Astrocyte (in vitro differentiated cells and primary cell): ENCODE measurements around the gene ANKRD23. TPM values are rescaled to one million over a fixed set of nuclear protein-coding genes. Genes with fewer than 3 reads are reported as not detected.

Source experiments
- DNase-seq: peaks from one replicate; pipeline ENCODE4 v3.0.0-alpha.2; 2010; ENCODE audit warnings: low read depth
- FAIRE-seq: peaks from 2 replicates; lab custom pipeline; 2011; peaks lifted over from hg19 to GRCh38; lab: Jason Lieb, UNC
- H2AFZ ChIP-seq: 2 replicates; pipeline ENCODE4 v1.6.0; 2012; ENCODE audit warnings: low read depth, low read length, inconsistent platforms
- H3K27ac ChIP-seq: 2 replicates; pipeline ENCODE4 v1.5.1; 2011; ENCODE audit warnings: low read depth, low read length, inconsistent platforms
- H3K27me3 ChIP-seq: 2 replicates; pipeline ENCODE4 v1.6.0; 2011; ENCODE audit warnings: low read length, inconsistent platforms; ENCODE audit not compliant: insufficient read depth
- H3K36me3 ChIP-seq: 2 replicates; pipeline ENCODE4 v1.5.1; 2011; ENCODE audit warnings: low read length, inconsistent platforms; ENCODE audit not compliant: insufficient read depth
- H3K4me1 ChIP-seq: 2 replicates; pipeline ENCODE4 v1.5.1; 2011; ENCODE audit warnings: low read length, inconsistent platforms; ENCODE audit not compliant: insufficient read depth
- H3K4me2 ChIP-seq: 2 replicates; pipeline ENCODE4 v1.6.0; 2012; ENCODE audit warnings: low read length, inconsistent platforms
- H3K4me3 ChIP-seq: 2 replicates; pipeline ENCODE4 v1.5.1; 2011; ENCODE audit warnings: low read depth, mild to moderate bottlenecking, low read length, inconsistent platforms; ENCODE audit not compliant: insufficient read depth
- H3K79me2 ChIP-seq: 2 replicates; pipeline ENCODE4 v1.6.0; 2012; ENCODE audit warnings: mild to moderate bottlenecking, low read length, inconsistent platforms; ENCODE audit not compliant: insufficient read depth
- H3K9ac ChIP-seq: 2 replicates; pipeline ENCODE4 v1.6.0; 2012; ENCODE audit warnings: mild to moderate bottlenecking, low read length, inconsistent platforms
- H3K9me3 ChIP-seq: 2 replicates; pipeline ENCODE4 v1.5.1; 2012; ENCODE audit warnings: low read depth, mild to moderate bottlenecking, low read length, inconsistent platforms; ENCODE audit not compliant: insufficient read depth
- H4K20me1 ChIP-seq: 2 replicates; pipeline ENCODE4 v1.6.0; 2012; ENCODE audit warnings: low read length, inconsistent platforms; ENCODE audit not compliant: insufficient read depth
- H3K27ac Mint-ChIP-seq: one replicate; pipeline ENCODE4 v1.8.0; 2021; ENCODE audit warnings: mild to moderate bottlenecking, mixed read lengths; ENCODE audit not compliant: unreplicated experiment
- H3K27me3 Mint-ChIP-seq: one replicate; pipeline ENCODE4 v1.8.0; 2021; ENCODE audit warnings: low read depth, mixed read lengths; ENCODE audit not compliant: unreplicated experiment
- H3K36me3 Mint-ChIP-seq: one replicate; pipeline ENCODE4 v1.8.0; 2021; ENCODE audit warnings: low read depth, mixed read lengths; ENCODE audit not compliant: unreplicated experiment
- H3K4me1 Mint-ChIP-seq: one replicate; pipeline ENCODE4 v1.8.0; 2021; ENCODE audit warnings: low read depth, mixed read lengths; ENCODE audit not compliant: unreplicated experiment
- H3K4me3 Mint-ChIP-seq: one replicate; pipeline ENCODE4 v1.8.0; 2021; ENCODE audit warnings: mild to moderate bottlenecking, moderate library complexity, mixed read lengths; ENCODE audit not compliant: unreplicated experiment
- H3K9me3 Mint-ChIP-seq: one replicate; pipeline ENCODE4 v1.8.0; 2021; ENCODE audit warnings: mild to moderate bottlenecking, mixed read lengths; ENCODE audit not compliant: unreplicated experiment
- EZH2 ChIP-seq: IDR thresholded peaks from 2 replicates; pipeline ENCODE4 v1.6.1; 2012; ENCODE audit warnings: mild to moderate bottlenecking, low read length, inconsistent platforms; ENCODE audit not compliant: insufficient read depth
- total RNA-seq: library from RNA; stranded (reverse); gene quantifications from 2 replicates; pipeline ENCODE4 v1.2.1, GENCODE V29; 2021
- TF ChIP-seq, protein P1 (sequence below): IDR thresholded peaks from 2 replicates; pipeline ENCODE4 v1.5.1; 2011; ENCODE audit warnings: low read depth, mild to moderate bottlenecking, inconsistent platforms, low read length, moderate library complexity; ENCODE audit not compliant: insufficient read depth

ANKRD23 gene
- total RNA-seq, 1 donor from 2014 or later, result 2.5 TPM

DNA sequence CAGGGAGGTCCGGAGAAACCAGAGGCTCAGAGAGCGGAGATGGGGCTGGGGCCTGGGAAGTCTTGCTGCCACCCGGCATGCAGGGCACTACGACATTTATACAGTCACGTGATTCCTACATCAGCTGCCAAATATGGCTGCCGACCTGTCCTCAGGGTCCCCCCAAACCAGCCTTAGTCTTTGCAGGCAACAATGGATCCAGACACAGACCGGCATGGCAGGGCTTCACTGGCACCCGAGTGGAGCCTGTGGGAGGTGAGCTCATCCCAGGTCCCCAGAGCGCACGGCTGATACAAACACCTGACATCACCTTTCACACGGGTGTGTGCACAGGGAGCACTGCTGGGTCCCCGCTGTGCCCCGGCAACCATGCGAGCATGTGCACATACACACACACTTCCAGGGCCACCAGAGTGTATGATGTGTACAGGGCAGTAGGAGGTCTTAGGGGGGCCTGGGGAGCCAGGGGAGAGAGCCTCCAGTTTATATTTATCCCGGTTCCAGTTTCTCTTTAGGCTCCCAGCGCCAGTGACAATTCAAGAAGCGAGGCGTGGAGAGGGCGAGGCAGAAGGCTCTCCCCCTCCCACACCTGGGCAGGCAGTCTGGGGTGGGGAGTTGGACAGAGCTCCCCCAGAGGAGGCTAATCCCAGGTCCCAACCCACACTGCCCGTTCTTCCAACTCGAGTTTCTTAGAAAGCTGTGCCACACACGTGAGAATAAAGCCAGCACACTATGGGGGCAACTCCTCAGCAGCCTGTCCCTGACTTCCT is 23.4 kb upstream of the ANKRD23 start:
- TF ChIP-seq EZH2, result no peak
- TF ChIP-seq, protein P1, sequence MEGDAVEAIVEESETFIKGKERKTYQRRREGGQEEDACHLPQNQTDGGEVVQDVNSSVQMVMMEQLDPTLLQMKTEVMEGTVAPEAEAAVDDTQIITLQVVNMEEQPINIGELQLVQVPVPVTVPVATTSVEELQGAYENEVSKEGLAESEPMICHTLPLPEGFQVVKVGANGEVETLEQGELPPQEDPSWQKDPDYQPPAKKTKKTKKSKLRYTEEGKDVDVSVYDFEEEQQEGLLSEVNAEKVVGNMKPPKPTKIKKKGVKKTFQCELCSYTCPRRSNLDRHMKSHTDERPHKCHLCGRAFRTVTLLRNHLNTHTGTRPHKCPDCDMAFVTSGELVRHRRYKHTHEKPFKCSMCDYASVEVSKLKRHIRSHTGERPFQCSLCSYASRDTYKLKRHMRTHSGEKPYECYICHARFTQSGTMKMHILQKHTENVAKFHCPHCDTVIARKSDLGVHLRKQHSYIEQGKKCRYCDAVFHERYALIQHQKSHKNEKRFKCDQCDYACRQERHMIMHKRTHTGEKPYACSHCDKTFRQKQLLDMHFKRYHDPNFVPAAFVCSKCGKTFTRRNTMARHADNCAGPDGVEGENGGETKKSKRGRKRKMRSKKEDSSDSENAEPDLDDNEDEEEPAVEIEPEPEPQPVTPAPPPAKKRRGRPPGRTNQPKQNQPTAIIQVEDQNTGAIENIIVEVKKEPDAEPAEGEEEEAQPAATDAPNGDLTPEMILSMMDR, result no peak
- Histone ChIP-seq H3K4me2 (peak overlapping the region; percentile 98), H3K4me1 (peaks cover 25% of the 10 kb centered on the region), H3K36me3 (peaks cover 25% of the 10 kb centered on the region), H4K20me1 (peaks cover 51% of the 10 kb centered on the region), H3K27me3 (no peaks in the 10 kb centered on the region), H2AFZ (no peak overlapping the region), H3K79me2 (peaks cover 48% of the 10 kb centered on the region), H3K4me3 (peak overlapping the region; percentile 83), H3K27ac (peak overlapping the region; percentile 72), H3K9me3 (no peaks in the 10 kb centered on the region), H3K9ac (peak overlapping the region; percentile 92)
- H3K4me1 Mint-ChIP-seq, result peaks cover 6% of the 10 kb centered on the region
- H3K4me3 Mint-ChIP-seq, result peak overlapping the region; percentile 90
- FAIRE-seq, result no peak
- no peaks in the 10 kb centered on the region for H3K9me3 Mint-ChIP-seq
- peak overlapping the region; percentile 84 for H3K27ac Mint-ChIP-seq
- no peak for DNase-seq
- peaks cover 5% of the 10 kb centered on the region for H3K36me3 Mint-ChIP-seq
- no peaks in the 10 kb centered on the region for H3K27me3 Mint-ChIP-seq

DNA sequence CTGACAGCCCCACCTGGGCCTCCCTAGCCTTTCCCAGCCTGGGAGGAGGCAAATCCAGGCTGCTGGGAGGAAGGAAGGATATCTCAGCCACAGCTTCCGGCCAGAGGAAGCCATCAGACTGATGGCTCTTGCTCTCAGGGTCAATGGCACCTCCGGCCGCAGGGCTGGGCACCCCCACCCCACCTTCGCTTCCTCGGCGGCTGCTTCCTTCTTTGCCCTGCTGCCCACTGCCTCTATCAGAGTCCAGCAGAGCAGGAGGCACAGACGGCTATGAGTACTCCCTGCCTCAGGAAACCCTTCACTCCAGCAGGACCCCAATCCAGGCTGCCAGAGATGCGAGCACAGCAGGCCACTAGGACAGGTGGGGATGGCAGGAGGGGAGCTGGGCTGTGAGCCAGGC is 22.8 kb upstream of the ANKRD23 start:
- H4K20me1 ChIP-seq, result peaks cover 57% of the 10 kb centered on the region
- Mint-ChIP-seq H3K4me1 (peaks cover 6% of the 10 kb centered on the region), H3K9me3 (no peaks in the 10 kb centered on the region), H3K27me3 (no peaks in the 10 kb centered on the region), H3K36me3 (peaks cover 5% of the 10 kb centered on the region), H3K27ac (peak overlapping the region; percentile 34), H3K4me3 (peak overlapping the region; percentile 78)
- H3K36me3 ChIP-seq, result peaks cover 27% of the 10 kb centered on the region
- peaks cover 48% of the 10 kb centered on the region for H3K79me2 ChIP-seq
- H3K9ac ChIP-seq, result peak overlapping the region; percentile 92
- DNase-seq (no peak), FAIRE-seq (no peak)
- TF ChIP-seq, protein P1, result no peak
- TF ChIP-seq EZH2, result no peak
- H3K27me3 ChIP-seq, result no peaks in the 10 kb centered on the region
- H2AFZ ChIP-seq, result no peak overlapping the region
- H3K27ac ChIP-seq, result no peak overlapping the region
- no peak overlapping the region for H3K4me3 ChIP-seq
- no peaks in the 10 kb centered on the region for H3K9me3 ChIP-seq
- peaks cover 25% of the 10 kb centered on the region for H3K4me1 ChIP-seq
- peak overlapping the region; percentile 98 for H3K4me2 ChIP-seq

DNA sequence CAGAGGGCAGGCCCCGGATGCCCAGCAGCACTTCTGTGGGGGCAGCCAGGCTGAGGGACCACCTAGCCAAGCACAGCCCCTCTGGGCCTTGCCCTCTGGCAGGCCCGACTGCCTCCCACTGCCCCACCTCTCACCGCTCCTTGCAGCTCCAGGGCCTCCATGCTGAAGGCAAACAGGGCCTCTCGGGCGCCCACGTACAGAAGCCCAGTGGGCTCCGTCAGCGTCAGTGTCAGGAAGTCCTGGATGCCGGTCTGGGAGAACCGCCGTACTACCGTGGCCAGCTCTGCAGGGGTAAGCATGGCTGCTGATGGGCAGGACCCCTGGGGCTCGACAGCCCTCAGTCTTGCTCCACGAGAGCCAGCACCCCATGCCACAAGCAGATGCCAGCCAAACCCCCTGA is 22.3 kb upstream of the ANKRD23 start:
- Histone ChIP-seq H4K20me1 (peaks cover 61% of the 10 kb centered on the region), H3K4me2 (peak overlapping the region; percentile 98)
- H3K36me3 Mint-ChIP-seq, result peaks cover 5% of the 10 kb centered on the region

More for the DNA sequence above, 22.3 kb upstream of the ANKRD23 start:
- H3K79me2 ChIP-seq, result peaks cover 48% of the 10 kb centered on the region
- H3K27ac Mint-ChIP-seq, result no peak overlapping the region
- no peak overlapping the region for H3K4me3 ChIP-seq
- H3K4me3 Mint-ChIP-seq, result no peak overlapping the region
- no peaks in the 10 kb centered on the region for H3K27me3 Mint-ChIP-seq
- peaks cover 25% of the 10 kb centered on the region for H3K4me1 ChIP-seq
- H3K4me1 Mint-ChIP-seq, result peaks cover 6% of the 10 kb centered on the region
- H3K27me3 ChIP-seq, result no peaks in the 10 kb centered on the region
- DNase-seq (no peak), FAIRE-seq (no peak)
- no peak overlapping the region for H3K27ac ChIP-seq
- TF ChIP-seq, protein P1, result no peak
- TF ChIP-seq EZH2, result no peak
- peak overlapping the region; percentile 92 for H3K9ac ChIP-seq
- H3K9me3 Mint-ChIP-seq, result no peaks in the 10 kb centered on the region
- H3K9me3 ChIP-seq, result no peaks in the 10 kb centered on the region
- H3K36me3 ChIP-seq, result peaks cover 27% of the 10 kb centered on the region
- H2AFZ ChIP-seq, result no peak overlapping the region
